Ishikawa (cell line): Measurements from ENCODE around the gene DHODH.

Source experiments
- EP300 ChIP-seq: IDR thresholded peaks from 2 replicates; pipeline ENCODE4 v1.6.1; 2012; ENCODE audit warnings: borderline replicate concordance
- TAF1 ChIP-seq: IDR thresholded peaks from 2 replicates; pipeline ENCODE4 v1.6.1; 2012; ENCODE audit warnings: low read depth, mild to moderate bottlenecking

GRCh38 chr16:72027669-72028378 is 19.3 kb downstream of the DHODH start:
- no peak for TF ChIP-seq TAF1
- TF ChIP-seq EP300: no peak
